Left colon (tissue), 2 donors: ENCODE data around the gene ANKRD34A. TPM values are rescaled to one million over a fixed set of nuclear protein-coding genes. Genes with fewer than 3 reads are reported as not detected.
A peak's percentile ranks its signal among the peaks of the same experiment; 100 is the strongest.

Experiments
- ATAC-seq: fragments of 200-7000 bp; cut with Tn5 transposase; one replicate; pipeline ENCODE4 v1.9.1; 2020; ENCODE audit warnings: mild to moderate bottlenecking, moderate library complexity
- DNase-seq, 2 donors: peaks; one replicate each; pipeline ENCODE4 v3.0.0-alpha.2; 2020
- intact Hi-C, 2 donors: fragments of 100-400 bp; cut with DNase I in 1 of 2; cut with micrococcal nuclease in 1 of 2; formaldehyde crosslinking; loops; one replicate each; pipeline versions ENCODE4 v1.11.2 to v1.14.0; 2022; cut with DNase I, micrococcal nuclease
- long read RNA-seq: library from polyadenylated mRNA; unstranded; transcript quantifications from one replicate; pipeline ENCODE4 v2.0.0, GENCODE V29; 2021
- total RNA-seq, 2 donors: library from RNA; stranded (reverse); fragmentation: NEBNext Ultra II Directional; extraction: Animal tissue kit (Norgen Biotek cat#: 25700); gene quantifications; one replicate each; pipeline ENCODE4 v1.2.1, GENCODE V29; 2021
- donor health status: DM: no; HTN: no; CAD: no.
- donor health status: DM: yes; HTN: yes; CAD: no.

The ANKRD34A gene
- under 1 TPM; 0.27 to 0.42 TPM for total RNA-seq
- long read RNA-seq, result 0 reads

DNA sequence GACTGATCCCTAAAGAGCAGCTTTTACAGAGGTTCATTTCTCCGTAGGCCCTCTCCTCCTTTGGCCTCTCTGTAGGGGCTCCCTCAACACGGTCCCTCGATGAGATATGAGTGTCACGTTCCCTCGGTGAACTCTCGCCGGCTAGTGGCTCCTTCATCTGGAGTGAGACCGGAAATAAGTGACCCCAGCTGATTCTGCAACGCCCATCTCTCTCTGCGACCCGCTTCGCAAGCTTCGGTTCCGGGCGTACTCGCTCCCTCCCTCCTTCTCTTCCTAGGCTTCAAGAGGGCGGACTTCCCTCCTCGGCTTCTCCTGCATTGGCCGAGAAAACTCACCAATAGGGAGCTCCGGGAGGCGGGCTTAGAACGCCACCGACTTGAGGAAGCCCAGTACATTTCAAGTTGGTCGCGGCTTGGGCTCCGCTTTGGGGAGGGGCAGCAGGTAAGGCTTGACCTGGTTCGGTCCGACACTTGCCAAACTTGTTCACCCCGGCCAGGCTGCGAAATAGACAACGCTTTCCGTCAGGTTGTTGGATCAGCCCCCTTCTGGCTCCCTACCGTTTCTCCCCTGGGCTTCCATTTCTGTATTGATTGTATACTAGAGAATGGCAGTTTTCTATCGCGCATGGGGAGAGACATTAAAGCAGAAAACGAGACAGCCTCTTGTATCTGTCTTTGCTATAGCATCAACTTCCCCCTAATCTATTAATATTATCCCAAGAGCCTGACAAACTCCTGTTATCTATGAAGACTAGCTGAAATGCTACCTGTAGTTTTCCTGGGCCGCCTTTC lies at the start of gene ANKRD34A, which contains the start of gene POLR3GL:
ANKRD34A (minus strand) TSS at position 248 of the 791 bp plus-strand sequence. CDS start 2,816 bp downstream, outside the sequence.
POLR3GL (plus strand) TSS at position 363 of the 791 bp plus-strand sequence. CDS start 10,176 bp downstream, outside the sequence.
- DNase-seq (peak; percentile 97 to 98), ATAC-seq (peak; percentile 95)
- intact Hi-C loops, result loop anchor here in 1 of 2 donors (10.0 kb wide), 1 partner anchor 50 kb away; the partner anchor contains the start of genes ITGA10 and PEX11B

DNA sequence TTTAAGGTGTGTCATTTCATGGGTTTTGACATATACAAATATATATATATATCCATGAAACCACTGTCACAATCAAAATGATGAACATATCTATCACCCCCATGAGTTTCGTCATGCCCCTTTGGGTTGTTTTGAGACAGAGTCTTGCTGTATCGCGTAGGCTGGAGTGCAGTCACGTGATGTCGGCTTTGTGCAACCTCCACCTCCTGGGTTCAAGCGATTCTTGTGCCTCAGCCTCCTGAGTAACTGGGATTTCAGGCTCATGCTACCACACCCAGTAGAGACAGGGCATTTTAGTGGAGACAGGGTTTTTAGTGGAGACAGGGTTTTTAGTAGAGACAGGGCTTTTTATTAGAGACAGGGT lies 49.2 kb upstream of the ANKRD34A start:
- DNase-seq, result no peak
- no peak for ATAC-seq
- intact Hi-C loops, result loop anchor here in 1 of 2 donors (5.0 kb wide), 1 partner anchor 36 kb away; no protein-coding TSS in a partner anchor

DNA sequence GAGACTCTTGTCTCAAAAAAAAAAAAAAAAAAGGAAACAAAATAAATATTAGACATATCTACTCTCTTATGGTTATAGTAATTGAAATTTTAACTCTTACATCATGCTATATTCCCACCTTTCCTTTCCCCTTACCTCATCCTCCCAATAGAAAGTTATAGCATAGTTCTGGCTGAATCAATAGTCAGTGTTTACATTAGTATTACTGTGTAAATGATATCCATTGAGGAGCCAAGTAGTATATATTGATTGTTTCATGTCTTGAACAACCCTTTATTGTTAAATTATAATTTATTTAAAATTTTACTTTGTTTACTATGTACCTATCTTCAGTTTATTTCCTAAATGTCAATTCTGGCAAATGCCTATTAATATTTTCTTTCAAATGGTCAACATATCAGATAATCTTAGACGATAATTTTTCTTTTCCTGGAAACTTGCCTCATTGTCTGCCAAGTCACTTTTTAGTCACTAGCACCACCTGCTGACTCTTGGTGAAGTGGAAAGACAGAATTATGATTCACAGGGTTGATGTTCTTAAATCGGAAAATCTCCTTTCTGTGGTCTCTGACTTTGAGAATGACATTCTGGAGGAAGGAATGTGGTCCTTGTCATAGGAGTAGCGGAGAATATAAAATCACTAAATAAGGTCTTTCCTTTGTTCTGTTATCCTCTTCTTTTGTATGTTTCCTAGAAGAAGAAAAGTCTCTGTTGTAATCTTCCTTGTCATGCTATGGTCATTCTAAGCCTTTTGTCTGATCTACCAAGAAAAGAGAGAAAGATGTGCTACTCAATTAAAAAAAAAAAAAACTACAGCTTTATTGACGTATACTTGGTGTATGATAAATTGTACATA lies 48.6 kb upstream of the ANKRD34A start:
- no peak for DNase-seq
- intact Hi-C loops, result loop anchor here in 1 of 2 donors (5.0 kb wide), 1 partner anchor 36 kb away; no protein-coding TSS in a partner anchor
- peak; percentile 74 for ATAC-seq

DNA sequence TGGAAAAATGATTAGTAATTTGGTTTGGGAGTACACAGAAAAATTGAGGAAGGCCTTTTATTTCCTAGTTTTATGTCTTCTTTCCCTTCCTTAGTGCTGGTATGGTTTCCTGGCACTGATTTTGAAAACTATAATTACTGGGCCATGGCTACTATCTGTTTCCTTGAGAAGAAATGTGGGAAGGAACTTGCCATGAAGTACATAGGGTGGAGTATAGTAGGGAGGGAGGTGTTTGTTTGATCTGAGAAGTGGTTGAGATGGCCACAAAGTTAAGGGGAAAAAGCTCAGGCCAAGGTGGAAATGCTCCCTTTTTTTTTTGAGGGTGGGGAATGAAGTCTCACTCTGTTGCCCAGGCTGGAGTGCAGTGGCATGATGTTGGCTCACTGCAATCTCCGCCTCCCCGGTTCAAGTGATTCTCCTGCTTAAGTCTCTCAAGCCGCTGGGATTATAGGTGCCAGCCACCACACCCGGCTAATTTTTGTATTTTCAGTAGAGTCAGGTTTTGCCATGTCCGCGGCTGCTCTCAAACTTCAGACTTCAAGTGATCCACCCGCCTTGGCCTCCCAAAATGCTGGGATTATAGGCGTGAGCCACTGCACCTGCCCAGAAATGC lies 45.9 kb upstream of the ANKRD34A start:
- intact Hi-C loops, result loop anchor here in 1 of 2 donors (5.0 kb wide), 1 partner anchor 33 kb away; no protein-coding TSS in a partner anchor
- no peak for DNase-seq
- ATAC-seq, result peak; percentile 82

DNA sequence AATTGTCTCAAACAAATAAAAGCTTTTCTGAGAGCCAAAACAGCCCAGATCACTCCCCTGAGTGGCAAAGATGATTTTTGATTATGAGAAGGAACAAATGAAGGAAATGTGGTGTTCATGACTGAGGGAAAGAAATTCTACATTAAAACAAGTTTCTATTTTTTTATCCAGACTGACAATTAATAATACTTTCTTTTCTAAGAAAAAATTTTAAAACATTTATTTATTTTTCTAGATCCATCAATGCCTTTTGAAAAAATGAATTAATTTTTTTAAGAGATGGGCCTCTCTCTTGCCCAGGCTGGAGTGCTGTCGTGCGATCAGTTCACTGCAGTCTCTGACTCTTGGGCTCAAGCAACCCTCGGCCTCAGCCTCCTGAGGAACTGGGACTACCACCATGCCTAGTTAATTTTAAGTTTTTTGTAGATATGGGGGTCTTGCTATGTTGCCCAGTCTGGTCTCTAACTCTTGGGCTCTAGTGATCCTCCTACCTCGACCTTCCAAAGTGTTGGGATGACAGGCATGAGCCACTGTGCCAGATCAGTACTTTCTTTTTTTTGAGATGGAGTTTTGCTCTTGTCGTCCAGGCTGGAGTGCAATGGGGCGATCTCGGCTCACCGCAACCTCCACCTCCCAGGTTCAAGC lies 43.2 kb upstream of the ANKRD34A start:
- ATAC-seq (no peak), DNase-seq (no peak)
- intact Hi-C loops, result no loop called here

DNA sequence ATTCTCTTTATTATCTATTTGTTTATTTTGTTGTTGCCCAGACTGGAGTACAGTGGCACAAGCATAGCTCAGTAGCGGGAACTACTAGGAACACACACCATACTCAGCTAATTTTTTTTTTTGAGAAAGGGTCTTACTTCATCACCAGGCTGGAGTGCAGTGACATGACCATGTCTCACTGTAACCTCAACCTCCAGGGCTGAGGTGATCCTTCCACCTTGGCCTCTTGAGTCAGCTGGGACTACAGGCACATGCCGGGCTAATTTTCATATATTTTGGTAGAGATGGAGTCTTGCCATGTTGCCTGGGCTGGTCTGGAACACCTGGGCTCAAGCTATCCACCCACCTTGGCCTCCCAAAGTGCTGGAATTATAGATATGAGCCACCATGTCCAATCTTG lies 37.3 kb upstream of the ANKRD34A start:
- ATAC-seq, result no peak
- no peak for DNase-seq
- intact Hi-C loops, result no loop called here

DNA sequence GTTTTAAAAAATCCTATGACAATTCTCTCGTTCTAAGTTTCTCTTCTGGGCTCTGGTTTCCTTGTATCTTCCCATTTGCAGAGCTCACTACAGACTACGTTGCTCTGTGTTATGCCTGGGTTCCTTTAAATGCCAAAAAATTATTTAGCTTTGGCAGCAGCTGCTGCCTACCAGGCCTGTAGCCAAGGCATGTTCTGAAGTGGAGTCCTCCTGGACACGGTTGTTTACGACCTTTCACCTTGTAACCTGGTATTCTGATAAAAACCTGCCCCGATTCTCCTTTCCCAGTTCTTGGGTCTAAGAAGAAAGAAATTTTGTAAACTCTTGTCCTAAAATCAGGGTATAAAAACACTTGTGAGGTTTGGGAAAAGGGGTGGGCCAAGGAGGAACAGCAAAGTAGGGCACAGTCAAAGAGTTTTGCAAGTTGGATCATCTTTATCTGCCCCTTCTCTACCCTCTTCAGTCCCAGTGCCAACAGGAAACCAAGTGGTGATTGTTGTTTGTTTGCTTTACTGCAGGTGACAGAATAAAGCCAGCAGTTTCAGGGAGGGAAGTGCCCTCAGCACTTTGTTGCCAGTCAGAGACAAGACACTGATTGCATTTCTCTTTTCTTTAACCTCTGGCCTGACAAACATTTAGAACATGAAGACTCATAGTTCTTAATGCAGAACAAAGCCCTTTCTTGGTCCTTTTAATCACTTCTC lies 35.1 kb upstream of the ANKRD34A start:
- DNase-seq (no peak), ATAC-seq (peak; percentile 40)
- intact Hi-C loops, result no loop called here

DNA sequence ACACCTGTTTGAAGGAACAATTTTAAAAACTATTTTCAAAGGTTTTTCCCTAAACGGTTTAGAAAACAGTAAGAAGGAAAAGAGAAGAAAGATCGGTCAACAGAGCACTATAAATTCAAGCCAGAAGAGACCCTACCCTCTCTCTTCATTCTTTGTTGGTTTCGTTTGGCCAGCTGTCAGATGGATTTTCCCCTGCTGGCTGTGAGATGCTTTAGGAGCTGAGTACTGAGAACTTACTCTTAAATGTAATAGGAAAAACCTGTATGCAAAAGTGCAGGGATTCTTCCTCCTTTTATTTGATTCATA lies 33.3 kb upstream of the ANKRD34A start:
- ATAC-seq (no peak), DNase-seq (no peak)
- intact Hi-C loops, result no loop called here

DNA sequence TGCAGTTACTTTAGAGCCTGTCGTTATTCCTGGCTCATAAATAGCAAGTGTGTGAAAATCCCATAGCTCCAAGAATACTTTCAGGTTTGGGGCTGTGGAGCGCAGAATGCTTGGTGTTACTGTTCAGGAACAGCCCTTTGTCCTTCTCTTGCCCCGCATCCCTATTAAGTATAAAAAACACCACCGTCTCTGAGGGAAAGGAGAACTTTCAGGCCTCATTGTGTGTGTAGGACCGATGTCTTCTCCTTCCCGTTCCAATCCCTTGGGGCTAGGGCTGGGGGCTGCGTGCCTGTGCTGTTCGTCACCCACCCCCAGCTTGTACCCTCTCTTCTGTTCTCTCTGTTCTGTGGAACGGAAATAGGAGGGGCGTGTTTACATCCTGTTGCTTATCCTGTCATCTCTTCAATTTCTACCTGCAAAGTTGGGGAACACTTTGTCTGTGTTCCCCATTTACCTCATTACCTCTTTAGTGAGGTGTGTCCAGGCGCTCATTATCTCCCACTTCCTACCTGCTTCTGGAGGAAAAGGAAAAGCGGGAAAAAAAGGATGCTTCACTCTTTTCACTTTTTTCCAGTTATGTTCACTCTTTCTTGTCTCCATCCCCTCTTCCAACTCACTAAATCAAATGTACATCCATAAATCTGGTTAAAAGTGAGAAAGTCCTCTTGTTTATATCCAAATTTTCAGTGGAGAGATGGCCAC lies 32.8 kb upstream of the ANKRD34A start:
- intact Hi-C loops, result no loop called here
- ATAC-seq, result peak; percentile 16
- DNase-seq, result peak in 1 of 2 donors; percentile 57

DNA sequence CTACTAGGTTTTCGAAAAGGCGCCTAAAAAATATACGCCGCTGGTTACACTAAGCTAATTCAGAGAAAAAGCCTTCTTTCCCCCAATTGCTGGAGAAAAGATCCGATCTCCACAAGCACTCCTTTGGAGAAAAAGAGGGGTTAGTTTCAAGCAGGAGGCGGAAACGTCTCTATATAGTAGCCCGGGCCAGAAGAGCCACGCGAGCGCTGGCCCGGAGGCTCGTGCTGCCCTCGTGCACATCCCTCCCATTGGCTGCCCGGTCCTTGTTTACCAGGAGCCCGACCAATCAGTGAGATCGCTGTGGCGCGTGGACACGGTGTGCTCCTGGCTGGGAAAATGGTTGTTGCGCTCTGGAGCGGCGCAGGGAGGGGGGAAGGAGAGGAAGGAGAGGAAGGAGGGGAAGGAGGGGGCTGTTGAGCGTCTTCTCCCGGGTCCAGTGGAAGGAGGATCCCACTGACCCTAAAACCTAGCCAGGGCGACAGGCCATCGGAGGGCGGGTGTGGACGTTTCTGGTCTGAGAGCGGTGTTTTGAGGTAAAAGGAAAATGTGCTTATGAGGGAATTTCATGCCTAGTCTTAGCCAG lies 32.1 kb upstream of the ANKRD34A start, which contains the start of gene TXNIP:
TXNIP (minus strand) TSS at position 147 of the 583 bp plus-strand sequence. CDS start 313 bp downstream, outside the sequence.
- DNase-seq (peak; percentile 97 to 100), ATAC-seq (peak; percentile 83)
- intact Hi-C loops, result no loop called here

DNA sequence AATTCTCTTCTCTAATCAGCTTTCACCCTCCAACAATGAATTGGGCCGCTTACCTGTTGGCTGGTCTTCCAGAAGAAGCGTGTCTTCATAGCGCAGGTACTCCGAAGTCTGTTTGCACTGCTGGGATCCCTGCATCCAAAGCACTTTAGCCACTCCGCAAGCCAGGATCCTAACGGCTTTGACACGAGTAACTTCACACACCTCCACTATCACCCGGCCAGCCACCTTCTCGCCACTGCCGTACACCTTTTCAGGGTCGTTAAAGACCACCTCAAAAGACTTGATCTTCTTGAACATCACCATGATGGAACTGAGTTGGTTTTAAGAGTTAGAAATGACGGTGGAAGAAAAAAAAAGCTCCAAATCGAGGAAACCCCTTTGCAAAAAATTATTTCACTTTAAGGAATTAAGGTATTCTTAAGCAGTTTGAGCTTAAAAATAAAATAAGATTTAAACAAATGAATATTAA lies 31.6 kb upstream of the ANKRD34A start:
- DNase-seq (no peak), ATAC-seq (peak; percentile 4)

DNA sequence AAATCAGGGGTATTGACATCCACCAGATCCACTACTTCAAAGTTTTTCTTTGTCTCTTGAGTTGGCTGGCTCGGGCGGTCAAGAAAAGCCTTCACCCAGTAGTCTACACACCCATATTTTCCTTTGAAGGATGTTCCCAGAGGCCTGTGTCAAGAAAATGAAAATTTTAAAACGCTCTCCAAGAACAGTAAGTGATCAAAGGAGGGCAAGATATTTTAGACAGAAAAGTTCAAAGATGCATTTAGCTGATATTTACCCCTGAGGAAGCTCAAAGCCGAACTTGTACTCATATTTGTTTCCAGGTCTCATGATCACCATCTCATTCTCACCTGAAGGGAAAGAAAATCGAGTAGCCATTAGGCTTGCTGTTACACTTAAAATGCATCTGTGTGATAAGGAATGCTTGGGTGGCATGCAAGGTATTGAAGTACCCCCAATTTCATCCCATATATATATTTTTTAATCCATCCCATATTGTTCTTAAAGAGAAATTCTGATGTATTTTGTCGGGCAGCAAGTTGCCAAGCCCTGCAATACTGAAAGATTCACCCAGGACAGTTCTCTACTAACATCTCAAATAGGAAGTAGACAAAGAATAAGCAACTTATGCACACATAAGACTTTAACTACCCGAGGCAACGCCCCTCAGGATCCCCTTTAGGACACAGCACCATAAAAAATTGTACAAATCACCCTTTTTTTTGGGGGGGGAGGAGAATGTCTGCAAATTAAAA lies 30.9 kb upstream of the ANKRD34A start:
- intact Hi-C loops, result no loop called here
- DNase-seq (no peak), ATAC-seq (no peak)

More for the DNA sequence above, 31.6 kb upstream of the ANKRD34A start:
- intact Hi-C loops, result no loop called here

DNA sequence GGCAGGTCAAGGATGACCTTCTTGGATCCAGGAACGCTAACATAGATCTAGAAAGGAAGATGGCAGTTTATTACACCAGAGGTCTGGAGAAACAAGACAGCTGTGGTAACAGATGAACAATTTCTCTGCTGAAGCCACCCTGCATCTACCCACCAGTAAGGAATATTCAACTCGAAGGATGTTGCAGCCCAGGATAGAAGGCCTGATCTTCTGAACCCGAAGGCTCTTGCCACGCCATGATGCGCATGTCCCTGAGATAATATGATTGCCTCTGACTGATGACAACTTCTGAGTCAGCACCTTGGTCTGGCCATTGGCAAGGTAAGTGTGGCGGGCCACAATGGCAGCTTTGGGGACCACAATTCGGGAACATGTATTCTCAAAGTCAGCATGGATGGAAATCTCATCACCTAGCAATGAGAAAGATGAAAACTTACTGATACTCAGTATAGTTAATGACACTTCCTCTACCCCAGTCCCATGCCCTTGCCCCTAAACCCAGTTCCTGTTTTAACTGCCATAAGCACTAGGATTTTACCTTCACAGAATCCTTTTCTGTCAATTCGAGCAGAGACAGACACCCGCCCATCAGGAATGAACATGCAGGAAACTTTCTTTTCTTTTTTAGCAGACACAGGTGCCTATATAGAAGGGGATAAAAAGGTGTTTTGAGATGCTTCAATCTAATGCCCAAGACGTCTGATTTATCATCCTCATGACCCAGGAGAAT lies 30.2 kb upstream of the ANKRD34A start:
- DNase-seq, result no peak
- intact Hi-C loops, result no loop called here

DNA sequence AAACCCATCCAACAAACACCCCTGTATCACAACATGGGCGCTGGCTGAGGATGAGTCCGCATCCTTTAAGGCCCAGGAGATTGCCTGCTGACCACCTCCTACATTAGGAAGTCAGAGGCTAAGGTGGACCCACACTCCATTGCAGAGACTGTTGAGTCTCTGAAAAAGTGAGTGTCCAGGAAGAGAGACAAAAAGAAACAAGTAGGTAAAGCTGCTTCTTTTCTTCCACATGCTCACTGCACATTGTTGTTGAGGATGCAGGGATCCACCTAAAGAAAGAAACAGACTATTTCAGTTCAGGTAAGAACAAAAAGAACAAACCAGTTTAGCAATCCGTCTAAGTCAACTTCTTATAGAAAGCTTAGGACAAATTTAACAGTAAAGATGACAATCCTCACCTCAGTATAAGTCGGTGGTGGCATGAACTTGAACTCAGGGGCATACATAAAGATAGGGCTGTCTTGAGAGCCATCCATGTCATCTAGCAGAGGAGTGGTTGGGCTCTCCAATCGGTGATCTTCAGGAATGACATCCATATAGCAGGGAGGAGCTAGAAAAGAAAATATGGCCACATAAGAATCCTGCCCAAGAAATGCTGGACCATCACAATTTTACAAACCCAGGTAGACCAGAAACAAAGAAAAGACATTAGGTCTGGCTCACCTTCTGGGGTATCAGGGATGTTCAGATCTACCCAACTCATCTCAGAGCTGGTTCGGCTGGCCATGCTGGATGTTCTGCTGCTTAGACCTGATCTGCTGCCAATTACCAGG lies 29.4 kb upstream of the ANKRD34A start:
- DNase-seq, result no peak
- intact Hi-C loops, result no loop called here
- ATAC-seq, result no peak

More for the DNA sequence above, 30.2 kb upstream of the ANKRD34A start:
- no peak for ATAC-seq
